COLO668 (cell line): ENCODE measurements around the gene CDCA5.
"Not testable (repeated sequence)": the region's sequence is repeated elsewhere in the genome, so short reads cannot be mapped to it uniquely, and the experiment has no call there.

ENCODE experiments used
- DNase-seq: peaks from one replicate; lab custom pipeline; 2025; ENCODE audit not compliant: unreplicated experiment; lab: John Stamatoyannopoulos, UW

The CDCA5 gene

DNA sequence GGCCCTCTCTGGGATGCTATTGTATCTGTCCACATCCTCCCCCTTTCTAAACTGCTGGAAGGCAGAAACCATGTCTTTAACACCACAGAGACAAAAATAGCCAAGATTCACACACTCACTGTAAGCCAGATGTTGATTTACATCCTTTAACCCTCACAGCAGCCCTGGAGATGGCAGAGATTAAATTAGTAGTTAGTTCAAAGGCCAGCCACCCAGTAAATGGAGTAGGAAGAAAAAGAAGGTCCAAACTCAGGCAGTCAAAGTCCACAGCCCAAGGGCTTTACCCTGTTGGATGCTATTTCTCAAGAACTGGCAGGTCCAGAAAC lies 35.8 kb upstream of the CDCA5 start:
- no peak for DNase-seq

- DNase-seq = not testable (repeated sequence)
Measured at GRCh38 chr11:65118891-65119669, 35.2 kb upstream of the CDCA5 start.

DNA sequence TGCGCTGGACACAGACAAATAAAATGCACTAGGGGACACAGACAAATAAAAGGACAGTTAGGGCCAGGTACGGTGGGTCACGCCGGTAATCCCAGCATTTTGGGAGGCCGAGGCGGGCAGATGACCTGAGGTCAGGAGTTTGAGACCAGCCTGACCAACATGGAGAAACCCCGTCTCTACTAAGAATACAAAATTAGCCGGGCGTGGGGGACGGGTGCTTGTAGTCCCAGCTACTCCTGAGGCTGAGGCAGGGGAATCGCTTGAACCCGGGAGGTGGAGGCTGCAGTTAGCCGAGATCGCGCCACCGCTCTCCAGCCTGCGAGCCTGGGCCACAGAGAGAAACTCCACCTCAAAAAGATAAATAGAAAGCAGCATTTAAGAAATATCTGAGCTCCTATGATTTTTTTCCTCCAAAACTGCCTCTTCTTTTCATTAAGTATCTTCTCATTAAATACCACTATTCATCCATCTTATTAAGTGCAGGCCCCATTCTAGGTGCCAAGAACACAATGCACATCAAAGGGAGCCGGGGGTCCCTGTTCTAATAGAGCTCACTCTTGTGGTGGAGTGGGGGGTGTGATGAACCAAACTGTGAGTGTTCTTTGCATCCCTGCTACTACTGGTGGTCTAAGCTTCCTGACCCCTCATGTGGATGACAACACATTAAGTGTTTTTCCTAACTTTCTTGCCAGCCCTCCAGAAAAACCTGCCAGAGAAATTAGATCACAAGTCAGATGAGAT lies 34.4 kb upstream of the CDCA5 start:
- DNase-seq = no peak

DNA sequence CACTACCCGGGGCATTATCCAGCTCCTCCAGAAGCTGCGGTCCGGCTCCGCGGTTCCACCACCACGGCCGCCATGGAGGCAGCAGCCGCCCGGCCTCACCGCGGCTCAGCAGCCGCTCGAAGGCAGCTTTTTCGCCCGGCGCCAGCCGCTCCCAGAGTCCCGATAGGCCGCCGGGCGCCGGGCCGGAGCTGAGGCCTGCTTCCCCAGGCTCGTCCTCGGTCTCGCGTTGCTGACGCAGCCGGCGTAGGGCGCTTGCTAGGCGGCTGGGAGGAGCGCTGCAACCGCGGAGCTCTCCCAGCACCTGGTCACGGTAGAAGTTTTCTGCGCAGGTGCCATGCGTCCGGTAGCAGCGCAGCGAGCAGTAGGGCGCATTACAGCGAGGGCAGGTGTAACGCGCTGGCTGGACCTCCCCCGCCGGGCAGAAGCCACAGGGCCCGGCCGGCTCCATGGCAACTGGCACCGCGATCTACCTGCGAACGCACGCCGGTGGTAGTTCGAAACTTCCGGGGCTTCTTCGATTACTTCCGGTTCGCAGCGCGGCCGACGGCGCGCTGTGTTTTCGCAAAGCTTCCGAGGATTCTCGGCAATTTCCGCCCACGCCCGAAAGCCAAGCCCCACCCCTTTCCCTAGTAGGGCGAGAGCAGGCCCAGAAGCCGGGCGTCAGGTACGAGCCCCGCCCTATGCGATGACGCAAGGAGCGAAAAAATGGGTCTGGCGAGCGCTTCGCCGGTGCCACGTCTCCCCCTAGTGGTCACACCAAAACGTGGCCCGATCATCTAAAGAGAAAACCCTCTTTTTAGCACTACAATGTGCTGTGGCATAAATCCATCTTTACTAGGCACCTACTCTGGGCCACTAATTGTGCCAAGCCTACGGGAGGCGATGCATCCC lies 33.6 kb upstream of the CDCA5 start, which contains the start of gene ZNHIT2:
ZNHIT2 (minus strand) TSS at position 496 of the 891 bp plus-strand sequence; CDS start at position 448, 48 bp downstream.
- DNase-seq = peak; percentile 99

GRCh38 chr11:65116370-65117205 lies 32.7 kb upstream of the CDCA5 start:
- peak; percentile 72 for DNase-seq

DNA sequence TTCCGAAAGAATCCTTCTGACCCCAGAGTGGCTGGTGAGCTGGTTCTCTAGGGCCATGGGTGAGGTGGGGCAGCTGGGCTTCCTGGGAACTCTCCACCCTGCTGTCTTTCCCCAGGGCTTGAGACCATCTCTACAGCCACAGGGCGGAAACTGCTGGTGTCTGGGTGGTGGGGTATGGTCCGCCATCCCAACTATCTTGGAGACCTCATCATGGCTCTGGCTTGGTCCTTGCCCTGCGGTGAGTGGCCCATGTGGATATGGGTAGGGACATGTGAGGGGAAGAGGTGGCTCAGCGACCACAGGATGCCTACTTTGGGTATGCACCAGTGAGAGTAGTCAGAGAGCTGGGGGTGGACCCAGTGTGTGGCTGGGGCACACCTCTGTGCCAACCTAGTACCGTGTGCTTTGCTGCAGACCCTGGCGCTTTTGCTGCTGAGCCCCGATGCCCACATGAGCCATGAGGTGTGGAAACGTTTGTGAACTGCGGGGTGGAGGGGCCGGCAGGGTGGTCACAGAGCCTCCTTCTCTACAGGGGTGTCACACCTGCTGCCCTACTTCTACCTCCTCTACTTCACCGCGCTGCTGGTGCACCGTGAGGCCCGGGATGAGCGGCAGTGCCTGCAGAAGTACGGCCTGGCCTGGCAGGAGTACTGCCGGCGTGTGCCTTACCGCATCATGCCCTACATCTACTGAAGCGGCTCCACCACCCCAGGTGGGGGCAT lies 31.7 kb upstream of the CDCA5 start:
- DNase-seq = no peak

GRCh38 chr11:65114538-65115171 lies 30.8 kb upstream of the CDCA5 start:
- DNase-seq = no peak

GRCh38 chr11:65113839-65114238 lies 30.0 kb upstream of the CDCA5 start:
- no peak for DNase-seq

GRCh38 chr11:65113361-65113756 lies 29.5 kb upstream of the CDCA5 start:
- peak; percentile 30 for DNase-seq

GRCh38 chr11:65112546-65113360 lies 28.9 kb upstream of the CDCA5 start:
- peak; percentile 80 for DNase-seq

GRCh38 chr11:65111744-65112545 lies 28.1 kb upstream of the CDCA5 start, which contains the start of gene TM7SF2:
Gene TM7SF2 (plus strand): TSS chr11:65111872. CDS start chr11:65112016, 144 bp downstream.
- DNase-seq = peak; percentile 98

GRCh38 chr11:65111159-65111743 lies 27.4 kb upstream of the CDCA5 start:
- no peak for DNase-seq

GRCh38 chr11:65110354-65110861 lies 26.6 kb upstream of the CDCA5 start:
- DNase-seq = peak; percentile 86

DNA sequence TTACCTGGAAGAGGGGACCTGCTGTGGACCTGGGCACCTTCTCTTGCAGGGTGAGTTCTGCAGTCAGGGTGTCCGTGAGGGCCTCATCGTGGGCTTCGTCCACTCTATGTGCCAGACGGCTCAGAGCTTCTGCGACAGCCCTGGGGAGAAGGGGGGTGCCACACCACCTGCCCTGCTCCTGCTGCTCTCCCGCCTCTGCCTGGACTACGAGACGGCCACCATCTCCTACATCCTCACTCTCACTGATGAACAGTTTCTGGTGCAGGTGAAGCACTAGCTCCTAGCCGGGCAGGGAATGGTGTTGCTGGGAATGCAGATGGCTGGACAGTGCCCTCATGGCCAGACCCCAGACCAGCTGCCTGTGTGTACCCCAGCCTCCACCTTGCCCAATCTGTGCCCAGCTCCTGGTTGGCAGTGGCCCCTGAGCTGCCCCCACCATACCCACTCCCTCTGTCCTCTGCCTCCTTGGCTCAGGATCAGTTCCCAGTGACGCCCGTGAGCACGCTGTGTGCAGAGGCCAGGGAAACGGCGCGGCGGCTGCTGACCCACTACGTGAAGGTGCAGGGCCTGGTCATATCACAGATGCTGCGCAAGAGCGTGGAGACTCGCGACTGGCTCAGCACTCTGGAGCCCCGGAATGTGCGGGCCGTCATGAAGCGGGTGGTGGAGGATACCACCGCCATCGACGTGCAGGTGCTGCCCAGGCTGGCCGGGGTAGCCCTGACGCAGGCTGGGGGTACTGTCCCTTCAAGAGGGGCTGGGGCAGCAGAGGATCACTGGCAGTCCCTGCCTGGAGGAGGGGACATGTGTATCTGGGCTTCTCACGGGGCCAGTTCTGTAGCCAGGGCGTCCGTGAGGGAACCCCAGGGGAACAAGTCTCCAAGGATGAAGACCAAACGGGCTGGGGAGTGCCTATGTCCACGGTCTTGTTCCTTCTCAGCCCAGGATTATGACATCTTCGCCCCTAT lies 25.7 kb upstream of the CDCA5 start:
- no peak for DNase-seq

DNA sequence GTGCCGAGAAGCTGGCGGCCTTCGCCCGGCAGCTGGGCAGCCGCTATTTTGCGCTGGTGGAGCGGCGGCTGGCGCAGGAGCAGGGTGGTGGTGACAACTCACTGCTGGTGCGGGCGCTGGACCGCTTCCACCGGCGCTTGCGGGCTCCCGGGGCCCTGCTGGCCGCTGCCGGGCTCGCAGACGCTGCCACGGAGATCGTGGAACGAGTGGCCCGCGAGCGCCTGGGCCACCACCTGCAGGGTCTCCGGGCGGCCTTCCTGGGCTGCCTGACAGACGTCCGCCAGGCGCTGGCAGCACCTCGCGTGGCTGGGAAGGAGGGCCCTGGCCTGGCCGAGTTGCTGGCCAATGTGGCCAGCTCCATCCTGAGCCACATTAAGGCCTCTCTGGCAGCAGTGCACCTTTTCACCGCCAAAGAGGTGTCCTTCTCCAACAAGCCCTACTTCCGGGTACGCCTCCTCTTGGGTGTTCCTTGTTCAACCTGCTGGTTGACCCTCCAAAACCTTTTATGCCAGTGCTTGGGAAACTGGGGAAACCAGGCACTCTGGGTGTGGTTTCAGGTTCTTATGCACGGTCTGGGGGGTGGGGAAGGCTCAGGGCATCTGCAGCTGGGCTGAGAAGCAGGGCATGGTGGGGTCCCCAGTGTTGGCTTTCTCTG lies 24.8 kb upstream of the CDCA5 start:
- DNase-seq = no peak
